Amniotic epithelial cell (primary cell): ENCODE data around the gene NPC1L1.
A peak's percentile ranks its signal among the peaks of the same experiment; 100 is the strongest.

ENCODE experiments used
- DNase-seq: peaks from one replicate; pipeline ENCODE4 v3.0.0-alpha.2; 2010; ENCODE audit warnings: low read depth

The NPC1L1 gene

DNA sequence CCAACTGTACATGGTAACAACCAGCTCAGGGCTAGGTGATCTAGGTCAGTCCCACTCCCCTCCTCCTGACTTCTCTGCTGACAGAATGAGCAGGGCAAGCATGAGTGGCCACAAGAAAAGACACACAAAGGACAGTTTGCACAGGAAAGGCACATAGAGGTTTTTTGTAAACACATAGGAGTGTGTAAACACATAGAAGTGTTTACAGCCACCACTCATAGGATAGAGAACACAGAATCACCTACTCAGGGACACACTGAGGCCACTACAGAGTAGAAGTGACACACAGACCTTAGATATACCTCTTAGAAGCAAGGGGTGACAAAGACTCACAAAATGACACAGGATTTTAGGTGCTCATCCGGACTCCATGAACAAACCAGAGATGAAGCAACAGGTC, 69.7 kb downstream of the NPC1L1 start:
- DNase-seq, result no peak

DNA sequence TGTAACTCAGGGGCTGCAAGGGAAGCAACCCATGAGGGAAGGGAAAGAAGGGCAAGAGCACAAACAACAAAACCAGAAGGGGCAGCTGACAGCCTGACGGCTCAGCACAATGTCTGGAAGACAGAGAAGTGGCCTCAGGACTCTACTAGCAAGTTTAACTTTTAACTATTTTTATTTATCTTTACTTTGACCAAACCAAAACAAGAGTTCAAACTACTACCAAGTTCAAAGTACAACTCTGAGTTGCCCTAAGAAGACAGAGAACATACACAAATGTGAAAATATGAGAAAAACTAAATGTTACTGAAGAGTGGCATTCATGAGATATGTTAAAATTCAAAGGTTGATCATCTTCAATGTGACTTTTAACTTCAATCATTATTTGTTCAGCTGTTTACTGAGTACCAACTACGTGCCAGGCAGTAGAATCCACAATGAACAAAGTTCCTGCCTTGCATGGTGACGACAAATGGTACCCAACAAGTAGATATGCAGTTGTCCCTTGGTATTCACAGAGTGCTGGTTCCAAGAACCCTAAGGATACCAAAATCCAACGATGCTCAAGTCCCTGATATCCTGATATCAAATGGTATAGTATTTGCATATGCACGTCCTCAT, 70.4 kb downstream of the NPC1L1 start:
- DNase-seq, result no peak

DNA sequence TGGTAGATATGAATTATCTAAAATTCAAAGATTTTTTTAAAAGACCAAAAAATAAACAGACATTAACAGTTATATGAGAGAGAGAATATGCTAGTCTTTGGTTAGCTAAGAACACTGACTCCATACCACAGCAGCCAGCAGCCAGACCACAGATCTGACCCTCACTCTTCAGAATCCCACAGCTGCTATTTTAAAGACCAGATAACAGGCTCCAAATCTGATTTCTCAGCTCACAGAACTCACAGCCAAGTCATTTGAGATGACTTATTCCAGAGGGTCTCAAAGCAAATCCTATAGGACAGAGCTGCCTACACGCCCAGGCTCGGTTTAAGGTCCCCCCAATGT, 71.0 kb downstream of the NPC1L1 start:
- peak; percentile 63 for DNase-seq

DNA sequence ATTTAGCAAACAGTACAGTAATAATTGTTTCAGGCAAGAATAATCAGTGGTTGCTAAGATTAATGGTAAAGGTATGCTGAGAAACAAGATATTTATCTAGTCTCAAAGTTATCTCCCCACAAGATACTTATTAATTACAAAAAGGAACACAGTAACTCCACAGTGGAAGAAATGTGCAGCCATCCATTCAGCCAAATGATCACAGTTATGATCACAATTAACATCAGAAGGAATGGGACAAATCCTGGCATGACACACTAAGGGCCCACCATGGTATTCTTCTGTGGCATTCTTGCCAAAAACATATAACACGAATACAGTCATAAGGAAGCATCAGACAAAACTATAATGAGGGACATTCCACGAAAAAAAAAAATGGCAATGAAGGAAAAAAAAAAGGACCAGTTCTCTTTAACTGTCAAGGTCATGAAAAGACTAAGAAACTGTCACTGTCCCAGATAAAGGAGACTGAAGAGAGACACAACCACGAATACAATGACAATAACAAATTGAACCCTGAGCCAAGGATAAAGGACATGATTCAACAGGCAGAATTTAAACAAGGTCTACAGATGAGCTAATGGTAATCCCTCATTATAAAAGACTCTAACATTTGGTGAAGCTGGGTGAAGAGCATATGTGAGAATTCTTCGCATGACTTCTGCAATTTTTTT, 71.5 kb downstream of the NPC1L1 start:
- DNase-seq, result no peak

DNA sequence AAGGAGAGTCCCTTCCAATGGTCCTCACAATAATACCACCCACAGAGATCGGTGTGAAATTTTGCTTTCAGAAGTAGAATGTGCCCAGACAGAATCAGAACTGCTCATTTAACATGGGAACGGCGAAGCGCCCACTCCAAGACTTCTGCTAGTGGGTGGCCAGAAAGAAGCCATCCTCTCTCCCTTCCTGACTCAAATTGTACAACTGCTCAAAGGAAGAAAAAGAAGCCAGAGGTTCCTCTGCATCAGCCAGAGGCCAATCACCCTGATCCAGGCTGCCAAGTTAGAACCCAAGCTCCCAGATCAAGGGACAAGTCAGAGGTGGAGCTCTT, 73.9 kb downstream of the NPC1L1 start:
- no peak for DNase-seq

GRCh38 chr7:44466300-44467216, 74.6 kb downstream of the NPC1L1 start:
- peak; percentile 27 for DNase-seq

- no peak for DNase-seq
These were observed 75.6 kb downstream of the NPC1L1 start for GRCh38 chr7:44465490-44465889.

DNA sequence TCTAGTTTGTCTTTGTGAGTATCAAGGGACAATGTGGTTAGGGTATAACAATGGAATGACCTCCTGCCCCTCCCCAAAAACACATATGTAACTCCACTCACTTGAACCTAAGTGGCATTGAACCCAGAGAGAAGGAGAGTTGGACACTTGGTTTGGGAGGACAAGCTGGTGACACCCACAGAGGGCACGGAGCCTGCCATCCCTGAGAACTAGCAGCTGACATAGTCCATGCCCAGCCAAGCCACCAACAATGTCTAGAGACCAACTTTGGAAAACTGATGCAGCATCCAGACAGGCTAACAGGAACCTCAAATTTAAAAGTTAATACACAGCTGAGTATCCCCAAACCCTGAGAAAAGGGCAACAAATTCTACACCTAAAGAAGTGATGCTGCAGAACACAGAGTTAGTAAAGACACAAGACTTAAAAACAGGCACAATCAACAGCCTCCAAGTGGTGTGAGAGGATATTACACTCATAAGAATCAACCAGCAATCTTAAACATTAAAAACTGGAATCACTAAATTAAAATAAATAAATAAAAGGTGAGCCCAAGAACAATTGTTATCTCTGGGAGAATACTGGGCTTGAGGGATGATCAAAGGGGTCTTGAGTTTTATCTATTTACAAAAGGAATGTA, 77.8 kb downstream of the NPC1L1 start:
- DNase-seq, result no peak
